NCI-H510A (cell line): ENCODE data around the gene DIAPH2.

Experiments used
- DNase-seq: peaks from one replicate; lab custom pipeline; 2025; lab: John Stamatoyannopoulos, UW

DIAPH2 gene

GRCh38 chrX:97482666-97483300 is 798.1 kb downstream of the DIAPH2 start:
- no peak for DNase-seq

- DNase-seq = no peak
These were observed 806.0 kb downstream of the DIAPH2 start for GRCh38 chrX:97490656-97491055.

- DNase-seq = no peak
These were observed 810.2 kb downstream of the DIAPH2 start for GRCh38 chrX:97494756-97495372.

GRCh38 chrX:97498093-97498492 is 813.5 kb downstream of the DIAPH2 start:
- no peak for DNase-seq

- no peak for DNase-seq
These were observed 819.8 kb downstream of the DIAPH2 start for GRCh38 chrX:97504431-97504830.

- no peak for DNase-seq
These were observed 833.1 kb downstream of the DIAPH2 start for GRCh38 chrX:97517763-97518162.

GRCh38 chrX:97522307-97522706 is 837.7 kb downstream of the DIAPH2 start:
- no peak for DNase-seq

GRCh38 chrX:97524340-97524739 is 839.7 kb downstream of the DIAPH2 start:
- no peak for DNase-seq

- no peak for DNase-seq
These were observed 840.4 kb downstream of the DIAPH2 start for GRCh38 chrX:97524997-97525396.

GRCh38 chrX:97525981-97526380 is 841.3 kb downstream of the DIAPH2 start:
- DNase-seq = no peak

- DNase-seq = no peak
These were observed 843.1 kb downstream of the DIAPH2 start for GRCh38 chrX:97527725-97528124.

- DNase-seq = no peak
These were observed 845.0 kb downstream of the DIAPH2 start for GRCh38 chrX:97529536-97530200.

GRCh38 chrX:97531825-97532224 is 847.2 kb downstream of the DIAPH2 start:
- DNase-seq = no peak

GRCh38 chrX:97538745-97539144 is 854.1 kb downstream of the DIAPH2 start:
- DNase-seq = no peak

GRCh38 chrX:97539970-97540519 is 855.4 kb downstream of the DIAPH2 start:
- DNase-seq = no peak

GRCh38 chrX:97547877-97548578 is 863.4 kb downstream of the DIAPH2 start:
- DNase-seq = no peak

GRCh38 chrX:97551821-97552220 is 867.2 kb downstream of the DIAPH2 start:
- no peak for DNase-seq

- DNase-seq = no peak
These were observed 869.2 kb downstream of the DIAPH2 start for GRCh38 chrX:97553833-97554232.

- no peak for DNase-seq
These were observed 871.7 kb downstream of the DIAPH2 start for GRCh38 chrX:97556359-97556758.

- DNase-seq = no peak
These were observed 879.0 kb downstream of the DIAPH2 start for GRCh38 chrX:97563531-97564133.

- DNase-seq = no peak
These were observed 879.9 kb downstream of the DIAPH2 start for GRCh38 chrX:97564496-97564895.

GRCh38 chrX:97587171-97587570 is 902.5 kb downstream of the DIAPH2 start:
- DNase-seq = no peak
